Non-pigmented ciliary epithelial cell (primary cell): Measurements from ENCODE around the gene LY6G6F.

Experiments
- DNase-seq: peaks from one replicate; pipeline ENCODE4 v3.0.0-alpha.2; 2010; ENCODE audit warnings: low read depth

LY6G6F gene

DNA sequence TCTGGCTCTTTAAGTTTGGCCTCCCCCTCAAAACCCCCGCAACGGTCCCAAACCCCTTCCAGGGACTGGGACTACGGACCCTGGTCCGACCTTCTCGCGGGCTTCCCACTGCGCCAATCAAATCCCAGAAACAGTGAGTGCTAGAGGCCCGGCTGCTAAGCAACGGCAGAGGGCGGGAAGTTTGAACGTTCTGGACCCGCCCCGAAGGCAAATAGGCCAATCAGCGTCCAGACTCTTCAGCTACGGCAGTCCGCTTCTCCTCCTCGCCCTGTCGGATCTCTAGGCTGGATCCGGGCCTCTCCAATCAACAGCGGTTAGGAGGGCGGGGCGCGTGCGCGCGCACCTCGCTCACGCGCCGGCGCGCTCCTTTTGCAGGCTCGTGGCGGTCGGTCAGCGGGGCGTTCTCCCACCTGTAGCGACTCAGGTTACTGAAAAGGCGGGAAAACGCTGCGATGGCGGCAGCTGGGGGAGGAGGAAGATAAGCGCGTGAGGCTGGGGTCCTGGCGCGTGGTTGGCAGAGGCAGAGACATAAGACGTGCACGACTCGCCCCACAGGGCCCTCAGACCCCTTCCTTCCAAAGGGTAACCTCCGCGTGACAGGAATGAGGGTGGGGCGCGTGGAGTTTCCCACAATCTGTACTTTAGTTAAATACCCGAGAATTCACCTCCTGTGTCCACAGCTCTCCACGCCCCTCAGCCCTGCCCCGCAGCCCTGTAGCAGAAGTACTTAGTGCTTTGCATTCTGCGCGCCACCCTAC, 33.2 kb downstream of the LY6G6F start, which contains the start of gene MSH5:
TSS of gene MSH5 (plus strand) at position 367 of the 758 bp plus-strand sequence. CDS start 462 bp downstream, outside the sequence.
- peak; percentile 97 for DNase-seq

DNA sequence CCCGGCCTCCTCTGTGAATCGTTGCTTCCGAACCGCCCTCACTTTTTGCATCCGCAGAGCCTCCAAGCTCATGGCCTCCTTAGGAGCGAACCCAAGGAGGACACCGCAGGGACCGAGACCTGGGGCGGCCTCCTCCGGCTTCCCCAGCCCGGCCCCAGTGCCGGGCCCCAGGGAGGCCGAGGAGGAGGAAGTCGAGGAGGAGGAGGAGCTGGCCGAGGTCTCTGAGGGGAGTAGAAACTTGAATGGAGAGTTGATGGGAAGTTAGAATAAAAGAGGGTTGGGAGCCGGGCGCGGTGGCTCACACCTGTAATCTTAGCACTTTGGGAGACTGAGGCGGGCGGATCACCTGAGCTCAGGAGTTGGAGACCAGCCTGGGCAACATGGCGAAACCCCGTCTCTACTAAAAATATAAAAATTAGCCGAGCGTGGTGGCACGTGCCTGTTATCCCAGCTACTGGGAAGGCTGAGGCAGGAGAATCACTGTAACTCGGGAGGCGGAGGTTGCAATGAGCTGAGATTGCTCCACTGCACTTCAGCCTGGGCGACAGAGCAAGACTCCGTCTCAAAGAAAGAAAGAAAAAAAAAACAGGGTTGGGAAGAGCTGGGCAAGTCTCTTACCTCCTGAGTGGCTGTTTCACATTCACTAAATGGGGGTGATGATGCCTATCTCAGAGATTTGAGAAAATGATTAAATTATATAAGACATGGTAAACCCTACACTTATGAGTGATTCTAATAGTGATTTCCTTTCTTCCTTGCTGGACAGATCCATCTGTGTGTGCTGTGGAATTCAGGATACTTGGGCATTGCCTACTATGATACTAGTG, 33.9 kb downstream of the LY6G6F start:
- DNase-seq = no peak

DNA sequence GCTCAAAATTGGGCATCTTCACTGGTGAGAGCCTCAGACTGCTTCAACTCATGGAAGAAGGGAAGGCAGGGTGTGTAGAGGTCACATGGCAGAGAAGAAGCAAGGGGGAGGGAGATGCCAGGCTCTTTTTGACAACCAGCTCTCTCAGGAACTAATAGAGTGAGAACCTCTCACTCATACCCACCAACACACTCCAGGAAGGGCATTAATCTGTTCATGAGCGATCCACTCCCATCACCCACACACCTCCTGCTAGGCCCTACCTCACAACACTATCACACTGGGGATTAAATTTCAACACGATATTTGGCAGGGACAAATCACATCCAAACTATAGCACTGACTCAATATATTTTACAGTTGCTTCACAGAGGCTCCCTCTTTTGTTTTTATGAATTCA, 35.1 kb downstream of the LY6G6F start:
- DNase-seq = no peak

DNA sequence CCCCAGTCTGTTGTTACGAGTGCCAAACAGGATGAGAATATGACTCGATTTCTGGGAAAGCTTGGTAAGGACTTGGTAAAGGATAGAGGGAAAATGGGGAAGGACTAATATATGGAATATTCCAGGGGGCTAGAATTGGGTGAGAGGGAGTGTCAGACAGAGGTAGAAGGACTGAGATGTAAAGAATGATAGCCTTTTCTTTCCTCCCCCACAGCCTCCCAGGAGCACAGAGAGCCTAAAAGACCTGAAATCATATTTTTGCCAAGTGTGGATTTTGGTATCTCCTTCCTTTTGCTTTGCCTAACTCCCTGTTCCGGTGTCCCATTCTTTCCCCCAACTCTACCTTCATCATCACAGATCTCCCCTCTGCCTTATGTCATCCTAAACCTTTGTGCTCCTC, 36.2 kb downstream of the LY6G6F start:
- no peak for DNase-seq

DNA sequence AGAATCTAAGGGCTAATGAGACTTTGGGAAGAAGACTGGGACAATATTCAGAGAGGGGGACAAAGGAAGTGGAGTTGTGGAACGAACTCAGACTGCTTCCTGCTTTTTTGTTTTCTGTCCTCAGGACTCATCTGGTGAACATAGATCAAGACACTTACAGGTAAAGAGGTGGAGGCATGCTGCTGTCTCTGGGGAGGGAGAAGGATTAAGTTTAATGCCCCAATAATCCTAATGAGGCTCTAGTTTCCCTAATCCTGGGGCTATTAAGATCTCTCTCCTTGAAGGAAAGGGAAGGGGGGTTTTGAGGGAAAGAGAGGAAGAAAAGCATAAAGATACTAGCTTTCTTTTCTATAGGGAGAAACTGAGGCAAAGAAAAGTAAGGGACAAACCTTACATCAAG, 37.8 kb downstream of the LY6G6F start:
- DNase-seq = no peak

DNA sequence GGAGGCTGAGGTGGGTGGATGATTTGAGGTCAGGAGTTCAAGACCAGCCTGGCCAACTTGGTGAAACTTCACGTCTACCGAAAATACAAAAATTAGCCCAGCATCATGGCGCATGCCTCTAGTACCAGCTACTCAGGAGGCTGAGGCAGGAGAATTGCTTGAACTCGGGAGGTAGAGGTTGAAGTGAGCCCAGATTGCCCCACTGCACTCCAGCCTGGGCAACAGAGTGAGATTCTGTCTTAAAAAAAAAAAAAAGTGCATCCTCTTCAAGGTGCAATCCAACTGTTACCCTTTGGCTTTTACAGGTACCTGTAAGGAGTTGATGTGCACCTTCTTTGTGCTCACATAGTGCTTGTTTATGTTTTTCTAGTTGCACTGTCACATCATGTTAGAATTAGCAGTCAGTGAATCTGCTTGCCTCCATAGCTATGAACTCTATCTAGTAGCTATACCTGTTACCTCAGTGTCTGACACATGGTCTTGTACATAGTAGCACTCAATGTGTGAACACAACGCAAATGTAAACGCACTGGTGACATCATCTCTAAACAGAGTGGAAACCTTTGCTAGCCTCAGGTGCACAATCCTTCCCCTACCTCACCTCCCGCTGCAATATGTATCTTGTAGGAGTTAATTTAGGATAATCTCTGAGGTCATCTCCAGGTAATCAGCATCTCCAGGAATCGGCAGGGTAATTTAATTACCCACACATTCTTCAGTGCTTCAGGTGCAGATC, 42.8 kb downstream of the LY6G6F start:
- DNase-seq = no peak

DNA sequence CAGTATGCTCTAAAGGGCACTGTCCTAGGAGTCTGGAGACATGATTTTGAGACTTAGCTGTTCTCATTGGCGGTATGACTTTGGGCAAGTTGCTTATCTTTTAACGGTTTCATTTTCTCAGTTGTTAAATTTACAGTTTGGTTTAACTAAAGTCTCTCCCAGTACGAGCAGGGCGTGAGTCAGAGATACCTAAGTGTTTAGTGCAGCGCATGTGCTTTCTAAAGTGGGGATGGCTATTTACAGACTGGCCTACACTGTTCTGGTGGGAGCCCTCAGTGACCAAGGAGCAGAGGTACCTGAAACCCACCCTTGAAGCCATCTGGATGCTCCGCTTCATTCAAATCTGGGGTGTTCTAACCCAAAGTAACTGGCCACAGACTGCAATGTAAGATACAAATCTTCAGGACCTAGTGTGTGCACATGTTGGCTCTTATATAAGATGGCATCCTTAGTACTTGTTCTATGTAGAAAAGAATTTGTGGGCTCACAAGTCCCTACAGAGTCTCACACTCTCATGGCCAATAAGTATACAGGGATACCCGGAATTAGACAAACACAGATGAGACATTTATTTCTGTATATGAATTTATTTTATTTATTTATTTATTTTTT, 43.9 kb downstream of the LY6G6F start:
- DNase-seq = no peak

DNA sequence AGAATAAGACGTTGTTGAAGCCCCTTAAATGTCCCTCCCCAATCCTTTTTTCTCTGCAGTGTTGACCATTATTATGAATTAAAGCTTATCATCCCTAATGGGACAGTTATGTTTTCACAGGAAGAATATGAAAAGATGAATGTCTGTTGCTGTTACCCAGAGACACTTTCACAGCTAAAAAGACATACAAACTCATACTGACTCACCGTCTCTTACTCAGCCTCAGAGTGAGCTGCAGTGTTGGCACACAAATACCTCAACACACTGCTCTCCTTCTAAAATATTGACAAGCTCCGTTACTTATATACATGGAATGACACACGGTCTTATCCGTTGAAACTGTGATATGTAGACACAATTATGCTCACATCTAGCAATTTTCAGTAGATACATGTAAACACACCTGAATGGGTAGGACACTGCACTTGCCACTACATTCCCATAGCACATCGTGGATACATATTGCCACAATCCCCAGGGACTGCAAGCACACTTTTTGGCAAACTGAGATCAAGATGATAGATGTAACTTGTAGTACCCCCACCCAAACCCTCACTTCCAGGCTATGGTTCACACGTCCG, 46.2 kb downstream of the LY6G6F start:
- peak; percentile 67 for DNase-seq

DNA sequence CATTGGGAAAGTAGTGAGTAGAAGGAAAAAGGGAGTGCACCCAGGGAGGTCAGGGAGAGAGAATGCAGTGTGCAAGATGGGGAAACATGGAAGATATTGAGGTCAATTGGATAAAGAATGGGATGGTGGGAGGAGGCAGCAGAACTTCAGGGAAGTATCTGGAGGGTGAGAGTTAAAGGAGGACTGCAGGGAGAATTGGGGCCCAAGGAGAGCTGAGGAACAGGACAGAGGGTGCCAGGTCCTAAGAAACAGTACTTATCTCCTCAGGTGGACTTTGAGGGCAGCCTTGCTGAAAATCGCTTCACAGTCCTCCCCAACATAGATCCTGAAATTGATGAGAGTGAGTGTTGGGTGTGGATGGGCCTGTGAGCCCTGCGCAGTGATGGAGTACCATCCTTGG, 51.6 kb downstream of the LY6G6F start:
- DNase-seq = no peak
